Neural cell (in vitro differentiated cells): ENCODE results near the gene GRIP1.

Source experiments
- EZH2 ChIP-seq: fragments of 200-600, 300-800 bp; shearing (Covaris generic), sonication (generic); IDR thresholded peaks from 2 replicates; pipeline ENCODE4 v1.6.1; 2014; ENCODE audit warnings: antibody characterized with exemption, low read length, borderline replicate concordance, mild to moderate bottlenecking; ENCODE audit not compliant: insufficient read depth, poor library complexity, severe bottlenecking
- POLR2AphosphoS5 ChIP-seq: IDR thresholded peaks from 2 replicates; pipeline ENCODE4 v1.6.1; 2012
- RAD21 ChIP-seq: fragments of 450-650 bp; conservative IDR thresholded peaks from 2 replicates; pipeline ENCODE4 v1.6.1; 2014; ENCODE audit warnings: antibody characterized with exemption, mild to moderate bottlenecking, moderate library complexity
- TAF1 ChIP-seq: IDR thresholded peaks from 2 replicates; pipeline ENCODE4 v1.6.1; 2012; ENCODE audit warnings: low read depth
- TF ChIP-seq, protein P1 (sequence below): fragments of 450-650 bp; IDR thresholded peaks from 2 replicates; pipeline ENCODE4 v1.5.1; 2014; ENCODE audit warnings: antibody characterized with exemption, mild to moderate bottlenecking, moderate library complexity; ENCODE audit not compliant: poor library complexity, severe bottlenecking

GRCh38 chr12:66371982-66372381 is 306.9 kb downstream of the GRIP1 start:
- TF ChIP-seq, protein P1, sequence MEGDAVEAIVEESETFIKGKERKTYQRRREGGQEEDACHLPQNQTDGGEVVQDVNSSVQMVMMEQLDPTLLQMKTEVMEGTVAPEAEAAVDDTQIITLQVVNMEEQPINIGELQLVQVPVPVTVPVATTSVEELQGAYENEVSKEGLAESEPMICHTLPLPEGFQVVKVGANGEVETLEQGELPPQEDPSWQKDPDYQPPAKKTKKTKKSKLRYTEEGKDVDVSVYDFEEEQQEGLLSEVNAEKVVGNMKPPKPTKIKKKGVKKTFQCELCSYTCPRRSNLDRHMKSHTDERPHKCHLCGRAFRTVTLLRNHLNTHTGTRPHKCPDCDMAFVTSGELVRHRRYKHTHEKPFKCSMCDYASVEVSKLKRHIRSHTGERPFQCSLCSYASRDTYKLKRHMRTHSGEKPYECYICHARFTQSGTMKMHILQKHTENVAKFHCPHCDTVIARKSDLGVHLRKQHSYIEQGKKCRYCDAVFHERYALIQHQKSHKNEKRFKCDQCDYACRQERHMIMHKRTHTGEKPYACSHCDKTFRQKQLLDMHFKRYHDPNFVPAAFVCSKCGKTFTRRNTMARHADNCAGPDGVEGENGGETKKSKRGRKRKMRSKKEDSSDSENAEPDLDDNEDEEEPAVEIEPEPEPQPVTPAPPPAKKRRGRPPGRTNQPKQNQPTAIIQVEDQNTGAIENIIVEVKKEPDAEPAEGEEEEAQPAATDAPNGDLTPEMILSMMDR, result no peak
- TF ChIP-seq EZH2, result no peak
- TF ChIP-seq TAF1, result no peak
- TF ChIP-seq POLR2AphosphoS5, result no peak
- TF ChIP-seq RAD21, result no peak
